ENCODE results near the gene PAF1.
"Not testable (repeated sequence)": the region's sequence is repeated elsewhere in the genome, so short reads cannot be mapped to it uniquely, and the experiment has no call there.

Gene PAF1

GRCh38 chr19:39350156-39350555 lies 40.8 kb downstream of the PAF1 start:
- no peak for DNase-seq

DNA sequence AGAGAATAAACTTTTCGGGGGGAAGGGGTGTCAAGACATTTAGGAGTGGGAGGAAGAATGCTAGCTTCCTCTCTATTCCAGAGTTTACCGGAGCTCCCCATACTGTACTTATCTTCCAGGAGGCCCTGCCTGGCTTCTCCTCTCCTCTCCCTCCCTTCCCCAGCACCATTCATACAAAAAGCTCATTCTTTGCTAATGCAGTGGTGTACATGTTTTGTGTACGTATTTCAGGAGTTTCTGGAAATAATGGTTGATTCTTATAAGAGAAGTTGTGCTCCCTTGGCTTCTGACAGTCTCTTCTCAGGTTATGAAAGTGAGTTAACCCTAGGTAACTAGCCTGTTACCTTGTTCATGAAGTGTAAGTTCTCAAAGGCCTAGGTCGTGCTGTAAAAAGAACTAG lies 41.6 kb downstream of the PAF1 start:
- DNase-seq = no peak

DNA sequence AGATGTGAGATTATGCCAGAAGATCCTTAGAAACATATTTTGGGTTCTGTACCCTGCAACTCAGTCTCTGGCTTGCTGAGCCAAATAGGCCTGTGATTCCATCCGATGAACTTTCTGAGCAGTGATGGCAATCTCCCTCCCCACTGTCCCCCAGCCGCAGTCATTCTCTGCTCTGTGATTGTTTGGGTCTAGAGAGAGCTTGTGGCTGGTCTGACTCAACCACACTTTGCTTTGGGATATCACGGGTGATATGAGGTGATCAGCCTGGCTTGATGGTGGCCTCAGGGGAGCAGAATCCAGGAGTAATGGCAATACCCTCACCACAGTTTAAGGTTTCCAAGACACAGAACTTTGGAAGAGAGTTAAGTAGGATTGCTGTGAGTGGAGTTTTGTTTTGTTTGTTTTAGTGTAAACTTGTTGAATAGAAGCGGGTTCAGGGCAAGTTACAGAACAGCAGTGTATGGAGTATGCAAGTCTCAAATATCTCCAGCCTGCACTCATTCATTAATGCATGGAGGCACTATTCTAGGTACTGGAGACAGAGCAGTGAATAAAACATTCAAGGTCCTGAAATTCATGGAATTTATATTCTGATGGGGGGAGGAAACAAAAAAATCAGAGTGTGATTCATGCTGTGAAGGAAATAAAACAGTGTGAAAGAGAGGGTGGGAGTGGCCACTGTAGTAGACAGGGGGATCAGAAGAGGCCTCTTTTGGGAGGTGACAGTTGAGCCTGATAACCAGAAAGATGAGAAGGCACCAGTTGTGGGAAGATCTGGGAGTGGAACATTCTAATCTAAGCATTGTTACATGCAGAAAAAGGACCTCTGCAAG lies 43.4 kb downstream of the PAF1 start:
- DNase-seq = no peak

- DNase-seq = no peak
These were observed 45.0 kb downstream of the PAF1 start for GRCh38 chr19:39345956-39346355.

DNA sequence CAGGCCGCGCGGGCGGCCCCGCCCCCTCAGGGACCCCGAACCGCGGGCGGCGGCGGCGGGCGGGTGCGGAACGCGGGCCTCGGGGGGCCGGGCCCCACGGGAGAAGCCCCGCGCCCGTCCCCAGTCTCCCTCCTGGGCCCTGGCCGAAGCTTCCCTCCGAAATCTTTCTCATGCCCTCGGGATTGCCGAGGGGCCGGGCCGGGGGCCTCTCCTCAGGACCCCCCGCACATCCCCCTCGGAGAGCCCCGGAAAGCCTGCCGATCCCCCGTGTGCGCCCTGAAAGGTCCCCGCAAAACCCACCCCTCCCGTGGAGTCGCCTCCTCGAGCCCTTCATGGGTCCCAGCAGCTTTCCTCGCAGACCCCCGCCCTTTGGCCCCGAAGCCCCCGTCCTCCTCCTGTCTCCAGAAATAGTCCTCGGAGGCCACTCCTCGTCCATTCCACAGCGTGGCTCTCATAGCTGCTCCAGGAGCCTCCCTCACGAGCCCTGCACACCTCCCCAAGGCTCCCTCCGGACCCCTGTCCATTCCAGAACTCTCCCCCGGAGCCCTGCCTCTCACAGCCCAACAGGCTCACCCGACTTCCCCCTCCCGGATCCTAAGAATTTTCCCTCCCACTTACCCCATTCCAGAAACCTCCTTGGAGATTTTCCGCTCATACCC lies 48.1 kb downstream of the PAF1 start:
- DNase-seq = no peak

DNA sequence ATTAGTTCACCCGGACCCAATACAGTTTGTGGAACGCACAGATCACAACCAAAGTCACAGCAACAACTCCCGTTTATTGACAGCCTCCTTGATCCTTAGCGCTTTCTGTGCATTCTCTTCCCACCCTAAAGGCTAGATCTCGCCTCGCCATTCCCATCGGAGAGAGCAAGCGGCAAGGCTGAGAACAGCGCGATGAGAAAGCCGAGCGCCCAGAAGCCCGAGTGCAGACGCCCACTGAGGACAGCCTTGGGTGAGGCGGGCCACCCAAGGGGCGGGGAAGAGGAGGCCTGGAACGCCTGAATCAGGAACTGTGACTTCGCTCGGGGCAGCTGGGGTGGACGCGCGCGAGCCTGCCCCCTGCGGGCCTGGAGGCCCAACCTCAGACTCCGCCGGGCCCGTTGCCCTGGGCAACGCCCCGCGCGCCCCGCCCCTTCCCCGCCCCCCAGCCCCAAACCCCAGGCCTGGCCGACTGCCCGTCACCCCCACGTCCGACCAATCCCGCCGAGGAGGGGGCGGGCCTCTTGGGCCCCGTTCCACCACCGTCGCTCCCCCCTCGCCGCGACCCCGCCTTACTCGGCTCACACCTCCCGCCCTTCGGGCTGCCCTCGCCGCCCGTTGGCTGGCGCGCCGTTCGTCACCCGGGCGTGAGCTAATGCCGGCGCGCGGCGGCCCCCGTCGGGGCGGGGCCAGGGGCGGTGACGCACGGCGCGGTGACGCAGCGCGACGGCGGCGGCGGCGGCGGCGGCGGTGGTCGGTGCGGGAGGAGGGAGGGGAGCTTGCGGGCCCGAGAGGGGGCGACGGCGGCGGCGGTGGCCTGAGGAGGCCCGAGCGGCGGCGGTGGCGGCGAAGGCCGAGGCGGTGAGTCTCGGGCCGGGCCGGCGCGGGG lies 48.9 kb downstream of the PAF1 start, which contains the start of gene SAMD4B:
TSS of gene SAMD4B (plus strand) at position 703 of the 886 bp plus-strand sequence. CDS start 14,473 bp downstream, outside the sequence.
- DNase-seq = peak; percentile 99

- peak; percentile 60 for DNase-seq
These were observed 49.7 kb downstream of the PAF1 start for GRCh38 chr19:39341129-39341718.

DNA sequence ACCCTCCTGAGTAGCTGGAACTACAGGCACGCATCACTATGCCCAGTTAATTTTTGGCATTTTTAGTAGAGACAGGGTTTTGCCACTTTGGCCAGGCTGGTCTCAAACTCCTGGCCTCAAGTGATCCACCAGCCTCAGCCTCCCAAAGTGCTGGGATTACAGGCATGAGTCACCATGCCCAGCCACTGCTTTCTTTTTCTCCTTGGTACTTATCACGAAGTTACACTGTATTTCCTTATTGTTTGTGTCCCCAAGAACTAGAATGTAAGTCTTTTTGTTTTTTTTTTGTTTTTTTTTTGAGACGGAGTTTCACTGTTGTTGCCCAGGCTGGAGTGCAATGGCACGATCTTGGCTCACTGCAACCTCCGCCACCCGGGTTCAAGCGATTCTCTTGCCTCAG lies 50.8 kb downstream of the PAF1 start:
- not testable (repeated sequence) for DNase-seq

GRCh38 chr19:39339674-39340073 lies 51.2 kb downstream of the PAF1 start:
- no peak for DNase-seq

DNA sequence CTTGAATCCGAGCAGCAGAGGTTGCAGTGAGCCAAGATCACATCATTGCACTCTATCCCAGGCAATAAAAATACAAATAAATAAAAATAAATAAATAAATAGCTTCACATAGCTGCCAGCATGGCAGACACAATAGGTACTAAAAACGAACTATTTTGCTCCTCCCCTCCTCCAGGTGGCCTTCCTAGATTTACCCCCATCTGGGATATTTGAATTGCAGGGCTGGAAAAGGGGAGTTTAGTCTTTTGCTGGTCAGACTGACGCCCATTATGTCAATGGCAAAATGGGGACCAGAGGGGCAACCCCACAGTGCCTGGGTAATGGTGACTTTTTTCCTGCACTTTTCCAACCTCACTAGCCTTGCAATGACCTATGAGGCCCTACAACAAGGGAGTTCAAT lies 54.4 kb downstream of the PAF1 start:
- no peak for DNase-seq
